K562 (cell line): ENCODE results near the gene FNDC1. TPM values are rescaled to one million over a fixed set of nuclear protein-coding genes. Genes with fewer than 3 reads are reported as not detected.

ENCODE experiments used
- ATAC-seq: fragments of 200-7000 bp; cut with Tn5 transposase; 3 replicates; pipeline ENCODE4 v1.9.1; 2020; ENCODE audit warnings: moderate library complexity
- BruUV-seq: library from RNA; stranded (reverse); fragments of 400-500 nt; replicated peaks from 2 replicates; lab custom pipeline; 2021; lab: Mats Ljungman, UMichigan
- CTCF ChIA-PET: fragments of 300-600 bp; formaldehyde crosslinking; extraction: SDS; loops from one replicate; lab custom pipeline; 2021; ENCODE audit warnings: low intra/inter-chr PET ratio; lab: Yijun Ruan, JAX
- POLR2A ChIA-PET: fragments of 300-600, 350-650 bp; sonication (Branson Sonifier 250); formaldehyde crosslinking; extraction: SDS; loops from one replicate; lab custom pipeline; 2021; ENCODE audit warnings: antibody characterized with exemption, inconsistent platforms; lab: Yijun Ruan, JAX
- DNase-seq, 4 experiments: peaks; one replicate each; pipeline versions ENCODE4 v3.0.0 to v3.0.0-alpha.2; 2011 to 2018; ENCODE audit warnings: low spot score in 3 of 4, mixed read lengths in 3 of 4; ENCODE audit errors: extremely low read depth in 1 of 4
- FAIRE-seq: peaks from 2 replicates; lab custom pipeline; 2011; peaks lifted over from hg19 to GRCh38; lab: Jason Lieb, UNC
- H2AFZ ChIP-seq: 2 replicates; pipeline ENCODE4 v1.6.0; 2011; ENCODE audit warnings: low read depth, low read length, control low read depth, inconsistent platforms
- H3K27ac ChIP-seq: fragments of 200-600 bp; 3 replicates; pipeline ENCODE4 v1.8.0; 2011; ENCODE audit warnings: low read depth, mild to moderate bottlenecking, control low read depth, inconsistent platforms, low read length, moderate library complexity, mixed read lengths; ENCODE audit errors: extremely low read depth
- H3K27me3 ChIP-seq, 2 experiments: fragments of 300-600 bp in 1 of 2; 2 replicates in 1 of 2; 3 replicates in 1 of 2; pipeline versions ENCODE4 v1.6.0 to v1.8.0; 2011; ENCODE audit warnings: inconsistent platforms in 2 of 2, low read length in 2 of 2, mild to moderate bottlenecking in 1 of 2, mixed read lengths in 1 of 2, moderate library complexity in 1 of 2; ENCODE audit not compliant: control insufficient read depth in 2 of 2, insufficient read depth in 2 of 2
- H3K36me3 ChIP-seq: fragments of 300-600 bp; 3 replicates; pipeline ENCODE4 v1.8.0; 2011; ENCODE audit warnings: mild to moderate bottlenecking, low read length, inconsistent platforms; ENCODE audit not compliant: control insufficient read depth, insufficient read depth
- H3K4me1 ChIP-seq, 2 experiments: fragments of 200-600 bp in 1 of 2; replicated peaks in 1 of 2; 2 replicates in 1 of 2; 3 replicates in 1 of 2; pipeline versions ENCODE4 v1.5.1 to v1.8.0; 2011; ENCODE audit warnings: inconsistent platforms in 2 of 2, low read length in 2 of 2, mild to moderate bottlenecking in 1 of 2, mixed read lengths in 1 of 2, moderate library complexity in 1 of 2; ENCODE audit not compliant: control insufficient read depth in 2 of 2, insufficient read depth in 2 of 2
- H3K4me2 ChIP-seq: 2 replicates; pipeline ENCODE4 v1.6.1; 2011; ENCODE audit warnings: low read length, control low read depth, inconsistent platforms, mixed read lengths; ENCODE audit not compliant: insufficient read depth
- H3K4me3 ChIP-seq: fragments of 200-600 bp; sonication (generic), shearing (Covaris generic); 2 replicates; pipeline ENCODE4 v1.5.1; 2016; ENCODE audit warnings: control low read depth, inconsistent platforms
- H3K79me2 ChIP-seq: fragments of 200-600 bp; 3 replicates; pipeline ENCODE4 v1.8.0; 2011; ENCODE audit warnings: low read length, inconsistent platforms; ENCODE audit not compliant: control insufficient read depth, insufficient read depth
- H3K9ac ChIP-seq, 2 experiments: 2 replicates each; pipeline versions ENCODE4 v1.6.0 to v1.6.1; 2011; ENCODE audit warnings: low read depth in 2 of 2, low read length in 2 of 2, control low read depth in 1 of 2, inconsistent platforms in 1 of 2, mild to moderate bottlenecking in 1 of 2, mixed read lengths in 1 of 2; ENCODE audit not compliant: insufficient read depth in 1 of 2
- H3K9me1 ChIP-seq: one replicate; pipeline ENCODE4 v1.6.0; 2011; ENCODE audit warnings: inconsistent platforms, mild to moderate bottlenecking, low read length, moderate library complexity; ENCODE audit not compliant: control insufficient read depth, insufficient read depth
- H3K9me3 ChIP-seq: replicated peaks from 2 replicates; pipeline ENCODE4 v1.5.1; 2011; ENCODE audit warnings: low read depth, low read length, inconsistent platforms; ENCODE audit not compliant: control insufficient read depth, insufficient read depth
- H4K20me1 ChIP-seq: replicated peaks from 2 replicates; pipeline ENCODE4 v1.6.1; 2011; ENCODE audit warnings: low read length, inconsistent platforms, mixed read lengths; ENCODE audit not compliant: control insufficient read depth, insufficient read depth
- CCNT2 ChIP-seq: IDR thresholded peaks from 2 replicates; pipeline ENCODE4 v1.6.1; 2011; ENCODE audit warnings: borderline replicate concordance, low read depth, mild to moderate bottlenecking, moderate library complexity, mixed read lengths, low read length; ENCODE audit not compliant: insufficient read length; ENCODE audit errors: extremely low read depth
- EP300 ChIP-seq: IDR thresholded peaks from 2 replicates; pipeline ENCODE4 v1.6.1; 2012; ENCODE audit warnings: low read length, improper control_type of control experiment
- EWSR1 ChIP-seq: fragments of 450-650 bp; IDR thresholded peaks from 2 replicates; pipeline ENCODE4 v1.6.1; 2018; ENCODE audit warnings: borderline replicate concordance, mild to moderate bottlenecking, low read depth, moderate library complexity; ENCODE audit not compliant: partially characterized antibody
- GABPB1 ChIP-seq: sonication (generic); formaldehyde crosslinking; IDR thresholded peaks from 2 replicates; pipeline ENCODE4 v1.8.0; 2022; ENCODE audit warnings: mild to moderate bottlenecking, missing genetic modification reagents
- MAZ ChIP-seq, 2 experiments: fragments of 450-650 bp in 1 of 2; sonication (generic) in 1 of 2; formaldehyde crosslinking; IDR thresholded peaks in 1 of 2; conservative IDR thresholded peaks in 1 of 2; 2 replicates each; pipeline versions ENCODE4 v1.4.0 to v1.5.0; 2020; ENCODE audit warnings: mild to moderate bottlenecking in 1 of 2, missing genetic modification reagents in 1 of 2
- MYBL2 ChIP-seq, 2 experiments: fragments of 450-650 bp in 1 of 2; sonication (generic) in 1 of 2; formaldehyde crosslinking in 1 of 2; IDR thresholded peaks; 2 replicates each; pipeline versions ENCODE4 v1.6.1 to v1.8.1; 2017 to 2022; ENCODE audit warnings: borderline replicate concordance in 1 of 2, inconsistent platforms in 1 of 2, low read depth in 1 of 2, mild to moderate bottlenecking in 1 of 2, missing genetic modification reagents in 1 of 2, moderate library complexity in 1 of 2
- POLR2A ChIP-seq: fragments of 450-650 bp; conservative IDR thresholded peaks from 2 replicates; pipeline ENCODE4 v1.6.1; 2016
- PTRF ChIP-seq: fragments of 450-650 bp; IDR thresholded peaks from 2 replicates; pipeline ENCODE4 v1.6.1; 2016; ENCODE audit warnings: mild to moderate bottlenecking, missing genetic modification characterization, missing compliant biosample characterization
- RFX7 ChIP-seq: fragments of 250-450 bp; sonication (Bioruptor Pico); IDR thresholded peaks from 2 replicates; pipeline ENCODE4 v1.5.1; 2021; ENCODE audit warnings: mild to moderate bottlenecking
- SREBF2 ChIP-seq: sonication (generic); formaldehyde crosslinking; IDR thresholded peaks from 2 replicates; pipeline ENCODE4 v1.4.0; 2020; ENCODE audit warnings: mild to moderate bottlenecking, missing genetic modification reagents
- TCF3 ChIP-seq: sonication (generic); formaldehyde crosslinking; IDR thresholded peaks from 2 replicates; pipeline ENCODE4 v1.4.0; 2020; ENCODE audit warnings: mild to moderate bottlenecking, missing genetic modification reagents
- XRCC5 ChIP-seq: fragments of 200-400 bp; formaldehyde crosslinking; IDR thresholded peaks from 2 replicates; pipeline ENCODE4 v1.6.1; 2017; ENCODE audit warnings: low read depth, mild to moderate bottlenecking, low read length
- WGBS: fragments of 100-300 bp; shearing (Covaris generic); methylation state at CpG from one replicate; pipeline ENCODE4 v1.1.6; 2016; ENCODE audit warnings: low coverage, mixed read lengths; ENCODE audit not compliant: insufficient coverage; ENCODE audit errors: missing lambda C conversion rate; 5-methylcytosine and 5-hydroxymethylcytosine counted together
- in situ Hi-C: fragments of 300-500 bp; cut with MboI; formaldehyde crosslinking; loops from 4 replicates; pipeline ENCODE4 v1.15.0; 2018; ENCODE audit warnings: inconsistent platforms, mixed read lengths
- intact Hi-C: fragments of 100-400 bp; cut with micrococcal nuclease; formaldehyde crosslinking; loops from 2 replicates; pipeline ENCODE4 v1.14.2; 2022
- polyA plus RNA-seq, 8 experiments: library from polyadenylated mRNA; depleted of rRNA in 4 of 8; stranded (reverse) in 5 of 8; unstranded in 3 of 8; fragments of >200 nt; fragmentation: Nextera tagmentation in 2 of 8; fragmentation: Illumina TruSeq in 1 of 8; extraction: Ambion mirVana in 2 of 8; extraction: Trizol in 1 of 8; gene quantifications; 2 replicates each; pipeline versions ENCODE4 v1.2.1 to v1.2.3, GENCODE V29; 2011 to 2014; ENCODE audit warnings: inconsistent platforms in 1 of 8, missing spikeins in 1 of 8
- total RNA-seq, 7 experiments: library from RNA; depleted of rRNA in 6 of 7; stranded (reverse); fragments of >200 nt in 6 of 7; fragmentation: Illumina TruSeq in 2 of 7; extraction: Trizol in 2 of 7; gene quantifications; 2 replicates each; pipeline versions ENCODE4 v1.2.1 to v1.2.3, GENCODE V29; 2011 to 2021; ENCODE audit warnings: low replicate concordance in 1 of 7
- TF ChIP-seq, protein P1 (sequence below): fragments of 450-650 bp; IDR thresholded peaks from 2 replicates; pipeline ENCODE4 v1.7.1; 2018; ENCODE audit warnings: mild to moderate bottlenecking, low read depth; ENCODE audit not compliant: partially characterized antibody
- TF ChIP-seq, protein P2 (sequence below): sonication (generic); formaldehyde crosslinking; IDR thresholded peaks from 2 replicates; pipeline ENCODE4 v1.8.0; 2022; ENCODE audit warnings: missing genetic modification reagents, mild to moderate bottlenecking, moderate library complexity, borderline replicate concordance

Gene FNDC1
- total and polyA plus RNA-seq, 9 of the 15 experiments (the other 6 are each of a cell fraction or from before 2014, with no cell fraction given): not detected

- TF ChIP-seq MAZ (CRISPR knock-in tag; conservative IDR thresholded peaks at IDR 0.05 in 1 of 2, IDR thresholded peaks at IDR 0.05 in 1 of 2) (no peak), POLR2A (no peak)
These were observed 2.9 kb downstream of the FNDC1 start (continued) for GRCh38 chr6:159172091-159172491.

- 9% methylated on average over 19 of the region's 19 CpGs for WGBS
- H3K9me3 ChIP-seq: no peaks in the 10 kb centered on the region
- intact Hi-C loops: loop anchor here (1.0 to 5.0 kb wide), 4 partner anchors 78 to 480 kb away; no protein-coding TSS in a partner anchor
- no peak overlapping the region for H3K27ac ChIP-seq
- peak; percentile 95 for FAIRE-seq
- no peak overlapping the region for H3K4me3 ChIP-seq
- H3K79me2 ChIP-seq: no peaks in the 10 kb centered on the region
- peaks cover 0 to 7% of the 10 kb centered on the region in 2 experiments; a peak in 1 of 5 replicates for H3K4me1 ChIP-seq
- H3K27me3 ChIP-seq: peaks cover 29 to 54% of the 10 kb centered on the region in 2 experiments
- DNase-seq: peak; percentile 70 to 82 (median 78)
- H4K20me1 ChIP-seq: no peaks in the 10 kb centered on the region
- in situ Hi-C loops: loop anchor here (5.0 kb wide), 1 partner anchor 478 kb away; no protein-coding TSS in a partner anchor
- no peak overlapping the region for H3K9ac ChIP-seq
- ChIA-PET POLR2A (interaction anchor here (0.5 to 0.8 kb wide), 4 partner anchors 43 to 1990 kb away, joined by 3 read pairs; no protein-coding TSS in a partner anchor), CTCF (interaction anchor here (0.9 to 3.3 kb wide), 4 partner anchors 435 to 1281 kb away, joined by 3 to 24 read pairs (median 4); no protein-coding TSS in a partner anchor)
- ATAC-seq: peak; percentile 100
- BruUV-seq: no TSS peak
- no peak overlapping the region for H3K4me2 ChIP-seq
- no peak overlapping the region for H2AFZ ChIP-seq
- no peaks in the 10 kb centered on the region for H3K9me1 ChIP-seq
- H3K36me3 ChIP-seq: no peaks in the 10 kb centered on the region
- TF ChIP-seq, protein P1, sequence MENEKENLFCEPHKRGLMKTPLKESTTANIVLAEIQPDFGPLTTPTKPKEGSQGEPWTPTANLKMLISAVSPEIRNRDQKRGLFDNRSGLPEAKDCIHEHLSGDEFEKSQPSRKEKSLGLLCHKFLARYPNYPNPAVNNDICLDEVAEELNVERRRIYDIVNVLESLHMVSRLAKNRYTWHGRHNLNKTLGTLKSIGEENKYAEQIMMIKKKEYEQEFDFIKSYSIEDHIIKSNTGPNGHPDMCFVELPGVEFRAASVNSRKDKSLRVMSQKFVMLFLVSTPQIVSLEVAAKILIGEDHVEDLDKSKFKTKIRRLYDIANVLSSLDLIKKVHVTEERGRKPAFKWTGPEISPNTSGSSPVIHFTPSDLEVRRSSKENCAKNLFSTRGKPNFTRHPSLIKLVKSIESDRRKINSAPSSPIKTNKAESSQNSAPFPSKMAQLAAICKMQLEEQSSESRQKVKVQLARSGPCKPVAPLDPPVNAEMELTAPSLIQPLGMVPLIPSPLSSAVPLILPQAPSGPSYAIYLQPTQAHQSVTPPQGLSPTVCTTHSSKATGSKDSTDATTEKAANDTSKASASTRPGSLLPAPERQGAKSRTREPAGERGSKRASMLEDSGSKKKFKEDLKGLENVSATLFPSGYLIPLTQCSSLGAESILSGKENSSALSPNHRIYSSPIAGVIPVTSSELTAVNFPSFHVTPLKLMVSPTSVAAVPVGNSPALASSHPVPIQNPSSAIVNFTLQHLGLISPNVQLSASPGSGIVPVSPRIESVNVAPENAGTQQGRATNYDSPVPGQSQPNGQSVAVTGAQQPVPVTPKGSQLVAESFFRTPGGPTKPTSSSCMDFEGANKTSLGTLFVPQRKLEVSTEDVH: no peak
- TF ChIP-seq RFX7 (CRISPR knock-in tag) (no peak), GABPB1 (CRISPR knock-in tag) (0 out of 2 replicates have a peak, but pooled peaks have one; percentile 18), TCF3 (0 out of 2 replicates have a peak, but pooled peaks have one; percentile 12), XRCC5 (peak; percentile 66; the same call in 1 of the 2 replicates), EWSR1 (no peak), MYBL2 (IDR thresholded peaks at IDR 0.05; ENCODE audit: low read depth) (no peak), MYBL2 (CRISPR knock-in tag; IDR thresholded peaks at IDR 0.05; ENCODE audit: borderline replicate concordance) (no peak), PTRF (no peak), EP300 (0 out of 2 replicates have a peak, but pooled peaks have one; percentile 20), CCNT2 (no peak), SREBF2 (CRISPR knock-in tag) (no peak)
- TF ChIP-seq, protein P2, sequence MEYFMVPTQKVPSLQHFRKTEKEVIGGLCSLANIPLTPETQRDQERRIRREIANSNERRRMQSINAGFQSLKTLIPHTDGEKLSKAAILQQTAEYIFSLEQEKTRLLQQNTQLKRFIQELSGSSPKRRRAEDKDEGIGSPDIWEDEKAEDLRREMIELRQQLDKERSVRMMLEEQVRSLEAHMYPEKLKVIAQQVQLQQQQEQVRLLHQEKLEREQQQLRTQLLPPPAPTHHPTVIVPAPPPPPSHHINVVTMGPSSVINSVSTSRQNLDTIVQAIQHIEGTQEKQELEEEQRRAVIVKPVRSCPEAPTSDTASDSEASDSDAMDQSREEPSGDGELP: peak; percentile 38; the same call in 1 of the 2 replicates
These were observed 5.2 kb downstream of the FNDC1 start for GRCh38 chr6:159174263-159174969.
